SK-N-SH (cell line): ENCODE data around the gene RAB7A. TPM values are rescaled to one million over a fixed set of nuclear protein-coding genes. Genes with fewer than 3 reads are reported as not detected.
A peak's percentile ranks its signal among the peaks of the same experiment; 100 is the strongest.

Source experiments
- CTCF ChIA-PET: fragments of 300-600, 350-600 bp; formaldehyde crosslinking; extraction: SDS; loops from one replicate; lab custom pipeline; 2021; lab: Yijun Ruan, JAX
- POLR2A ChIA-PET: fragments of 350-600 bp; sonication (Branson Sonifier 250); formaldehyde crosslinking; extraction: SDS; loops from one replicate; lab custom pipeline; 2020; ENCODE audit warnings: antibody characterized with exemption, inconsistent platforms; lab: Yijun Ruan, JAX
- DNase-seq: peaks from one replicate; pipeline ENCODE4 v3.0.0; 2012
- H2AFZ ChIP-seq: fragments of 200-600 bp; sonication (generic); 2 replicates; pipeline ENCODE4 v1.8.1; 2016; ENCODE audit warnings: antibody characterized with exemption, mild to moderate bottlenecking, low read depth
- H3F3A ChIP-seq: fragments of 200-600 bp; sonication (generic); replicated peaks from 2 replicates; pipeline ENCODE3; 2016; ENCODE audit warnings: antibody characterized with exemption, mild to moderate bottlenecking; ENCODE audit not compliant: insufficient read depth
- H3K27ac ChIP-seq, 2 experiments: fragments of 200-500 bp in 1 of 2; fragments of 200-600 bp in 1 of 2; sonication (Bioruptor generic) in 1 of 2; sonication (generic), shearing (Covaris generic) in 1 of 2; 2 replicates each; pipeline versions ENCODE4 v1.5.1 to v1.6.1; 2014 to 2016; ENCODE audit warnings: low read depth in 2 of 2, inconsistent platforms in 1 of 2, low read length in 1 of 2, mild to moderate bottlenecking in 1 of 2, mixed read lengths in 1 of 2
- H3K27me3 ChIP-seq: fragments of 200-600 bp; sonication (generic), shearing (Covaris generic); 2 replicates; pipeline ENCODE4 v1.6.1; 2016; ENCODE audit warnings: mixed run types; ENCODE audit not compliant: insufficient read depth
- H3K36me3 ChIP-seq, 2 experiments: fragments of 200-500 bp in 1 of 2; fragments of 200-600 bp in 1 of 2; sonication (Bioruptor generic) in 1 of 2; sonication (generic) in 1 of 2; replicated peaks in 1 of 2; 2 replicates each; pipeline versions ENCODE3 to v1.5.1; 2014 to 2016; ENCODE audit warnings: low read length in 1 of 2, mild to moderate bottlenecking in 1 of 2; ENCODE audit not compliant: insufficient read depth in 2 of 2, control insufficient read depth in 1 of 2
- H3K4me1 ChIP-seq, 2 experiments: fragments of 200-500 bp in 1 of 2; fragments of 200-600 bp in 1 of 2; sonication (Bioruptor generic) in 1 of 2; sonication (generic), shearing (Covaris generic) in 1 of 2; 2 replicates each; pipeline versions ENCODE4 v1.5.1 to v1.6.1; 2014 to 2016; ENCODE audit warnings: low read depth in 1 of 2, low read length in 1 of 2, mixed run types in 1 of 2; ENCODE audit not compliant: insufficient read depth in 2 of 2, control insufficient read depth in 1 of 2
- H3K4me2 ChIP-seq: fragments of 200-600 bp; sonication (generic), shearing (Covaris generic); 2 replicates; pipeline ENCODE4 v1.6.1; 2017; ENCODE audit warnings: mixed run types
- H3K4me3 ChIP-seq, 2 experiments: fragments of 200-500 bp in 1 of 2; fragments of 200-600 bp in 1 of 2; sonication (Bioruptor generic) in 1 of 2; sonication (generic), shearing (Covaris generic) in 1 of 2; 2 replicates each; pipeline versions ENCODE4 v1.5.1 to v1.8.1; 2014 to 2016; ENCODE audit warnings: low read depth in 2 of 2, inconsistent platforms in 1 of 2, low read length in 1 of 2, mild to moderate bottlenecking in 1 of 2, mixed read lengths in 1 of 2, moderate library complexity in 1 of 2
- H3K79me2 ChIP-seq: fragments of 200-600 bp; sonication (generic); 2 replicates; pipeline ENCODE4 v1.8.1; 2017; ENCODE audit warnings: mild to moderate bottlenecking; ENCODE audit not compliant: insufficient read depth
- H3K9ac ChIP-seq: fragments of 200-600 bp; sonication (generic); 2 replicates; pipeline ENCODE4 v1.6.1; 2017; ENCODE audit warnings: mixed run types
- H3K9me2 ChIP-seq: fragments of 200-600 bp; sonication (generic); 2 replicates; pipeline ENCODE4 v1.6.1; 2017; ENCODE audit warnings: mixed run types
- H3K9me3 ChIP-seq: fragments of 200-600 bp; sonication (generic); 2 replicates; pipeline ENCODE4 v1.6.1; 2017; ENCODE audit warnings: mixed run types, mild to moderate bottlenecking, moderate library complexity
- H4K20me1 ChIP-seq: fragments of 200-600 bp; sonication (generic); 2 replicates; pipeline ENCODE4 v1.6.1; 2017; ENCODE audit warnings: mild to moderate bottlenecking, mixed run types; ENCODE audit not compliant: insufficient read depth
- GABPA ChIP-seq: IDR thresholded peaks from 2 replicates; pipeline ENCODE4 v1.4.0; 2012; ENCODE audit warnings: low read depth, mild to moderate bottlenecking
- NRF1 ChIP-seq: IDR thresholded peaks from 2 replicates; pipeline ENCODE4 v1.6.1; 2012; ENCODE audit warnings: low read depth, mild to moderate bottlenecking, low read length
- RAD21 ChIP-seq: IDR thresholded peaks from 2 replicates; pipeline ENCODE4 v1.6.1; 2012; ENCODE audit warnings: mild to moderate bottlenecking, low read length
- RFX5 ChIP-seq: IDR thresholded peaks from 2 replicates; pipeline ENCODE4 v1.6.1; 2012; ENCODE audit warnings: mild to moderate bottlenecking, improper control_type of control experiment, low read length
- SIN3A ChIP-seq: IDR thresholded peaks from 2 replicates; pipeline ENCODE4 v1.6.1; 2012; ENCODE audit warnings: low read depth, mild to moderate bottlenecking, low read length, moderate library complexity, borderline replicate concordance
- SMC3 ChIP-seq: IDR thresholded peaks from 2 replicates; pipeline ENCODE4 v1.6.1; 2012; ENCODE audit warnings: low read depth, low read length, improper control_type of control experiment
- WGBS: methylation state at CpG from one replicate; pipeline ENCODE4 v1.1.6; 2017; ENCODE audit warnings: low lambda C conversion rate; 5-methylcytosine and 5-hydroxymethylcytosine counted together
- polyA plus RNA-seq, 3 experiments: library from polyadenylated mRNA; depleted of rRNA; stranded (reverse); fragments of >200 nt; gene quantifications; 2 replicates each; pipeline ENCODE4 v1.2.3, GENCODE V29; 2012
- TF ChIP-seq, protein P1 (sequence below): fragments of 150-350 bp; IDR thresholded peaks from 2 replicates; pipeline ENCODE4 v1.6.1; 2016; ENCODE audit warnings: mild to moderate bottlenecking, low read depth, low read length
- TF ChIP-seq, protein P2 (sequence below): fragments of 200-600 bp; sonication (generic); IDR thresholded peaks from 2 replicates; pipeline ENCODE4 v1.6.1; 2017; ENCODE audit warnings: antibody characterized with exemption, mild to moderate bottlenecking, moderate library complexity
- TF ChIP-seq, protein P3 (sequence below): IDR thresholded peaks from 2 replicates; pipeline ENCODE4 v1.4.0; 2012; ENCODE audit warnings: low read depth, borderline replicate concordance
- TF ChIP-seq, protein P4 (sequence below): IDR thresholded peaks from 2 replicates; pipeline ENCODE4; 2012

RAB7A gene
- polyA plus RNA-seq, 1 of the 3 experiments (the other 2 are of a cell fraction), result 271 TPM

DNA sequence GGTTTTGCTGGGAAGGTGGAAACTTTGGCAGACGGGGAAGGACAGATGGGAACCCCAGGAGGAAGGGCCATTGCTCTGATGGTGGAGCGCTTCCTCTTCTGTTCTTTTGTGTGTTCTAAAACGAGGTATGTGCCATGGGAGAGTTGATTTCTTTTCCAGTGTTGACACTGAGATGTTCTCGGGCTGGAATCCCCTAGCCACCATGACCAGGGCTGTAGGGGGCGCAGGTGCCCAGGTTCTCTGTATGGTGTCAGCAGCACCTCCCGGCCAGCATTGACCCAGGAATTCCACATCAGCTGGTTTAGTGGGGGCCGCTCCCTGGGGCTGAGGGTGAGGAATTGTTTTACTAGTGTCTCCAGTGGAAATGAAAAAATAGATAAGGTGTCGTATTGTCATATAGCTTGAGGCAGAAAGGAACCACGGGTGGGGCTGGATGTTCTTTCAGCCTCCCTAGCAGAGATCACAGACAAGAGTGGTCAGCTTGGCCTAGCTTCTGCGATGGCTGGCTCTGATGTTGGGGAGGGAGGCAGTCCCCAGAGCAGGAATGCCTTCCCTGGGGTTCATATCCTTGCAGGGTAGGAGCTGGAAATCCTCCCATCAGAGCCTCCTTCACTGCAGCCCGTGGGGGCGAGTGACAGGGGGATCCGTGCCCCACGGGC, 119.3 kb downstream of the RAB7A start:
- peak overlapping the region; percentile 100; the same call in 1 of the 2 replicates for H2AFZ ChIP-seq

DNA sequence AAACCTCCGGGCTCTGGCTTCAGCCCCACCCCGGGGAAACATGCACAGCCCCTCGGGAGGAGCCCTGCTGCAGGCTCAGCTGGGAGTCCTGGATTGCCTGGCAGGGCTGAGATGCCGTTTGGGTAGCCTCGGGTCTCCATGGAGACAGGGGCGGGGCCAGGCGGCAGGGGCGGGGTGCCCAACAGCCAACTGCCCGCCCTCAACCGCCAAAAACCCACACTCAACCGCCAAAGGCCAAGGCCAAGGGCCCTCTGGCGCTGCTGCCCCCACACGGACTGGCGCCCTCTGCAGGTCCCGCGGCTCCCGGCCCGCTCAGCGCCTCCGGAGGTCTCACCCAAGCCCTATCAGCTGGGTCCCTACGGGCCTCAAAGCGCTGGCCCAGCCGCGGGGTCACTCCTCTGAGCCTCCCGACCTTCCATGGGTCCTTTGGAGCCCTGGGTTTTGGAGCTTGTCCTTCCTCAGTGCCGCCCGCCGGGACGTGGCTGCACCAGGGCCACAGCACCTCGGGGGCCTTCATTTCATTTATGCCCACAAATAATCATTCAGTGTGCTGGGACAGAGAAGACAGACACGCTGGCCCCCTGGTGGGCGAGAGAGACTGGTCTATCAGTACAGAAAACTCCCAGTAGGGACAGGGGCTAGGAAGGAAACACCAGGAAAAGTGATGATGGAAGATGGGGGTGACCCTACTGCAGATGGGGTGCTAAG, 119.9 kb downstream of the RAB7A start:
- Histone ChIP-seq H4K20me1 (no peaks in the 10 kb centered on the region), H3K27me3 (no peaks in the 10 kb centered on the region), H3K9me3 (no peaks in the 10 kb centered on the region), H2AFZ (peak overlapping the region; percentile 100; the same call in 1 of the 2 replicates), H3K4me1 (peaks cover 5 to 30% of the 10 kb centered on the region in 2 experiments; a peak in 1 of 4 replicates), H3K9ac (peak overlapping the region; percentile 42; the same call in 1 of the 2 replicates), H3K79me2 (no peaks in the 10 kb centered on the region), H3K9me2 (no peaks in the 10 kb centered on the region), H3F3A (no peaks in the 10 kb centered on the region), H3K4me2 (peak overlapping the region; percentile 61), H3K27ac (peak overlapping the region in 1 of 2 experiments; percentile 53; a peak in 2 of 4 replicates), H3K36me3 (no peaks in the 10 kb centered on the region), H3K4me3 (peak overlapping the region; percentile 52 to 58)
- CTCF ChIA-PET, result interaction anchor here (0.6 to 4.9 kb wide), 41 partner anchors 7 to 237 kb away, joined by 3 to 50 read pairs (median 4); partner anchors contain the start of gene ACAD9
- POLR2A ChIA-PET, result no interaction called here
- WGBS, result 2% methylated on average over 16 of the region's 32 CpGs
- DNase-seq, result peak; percentile 94
- TF ChIP-seq RFX5 (no peak), RAD21 (peak; percentile 61), NRF1 (no peak), SIN3A (0 out of 2 replicates have a peak, but pooled peaks have one; percentile 20), SMC3 (peak; percentile 53), GABPA (no peak)
- TF ChIP-seq, protein P1, sequence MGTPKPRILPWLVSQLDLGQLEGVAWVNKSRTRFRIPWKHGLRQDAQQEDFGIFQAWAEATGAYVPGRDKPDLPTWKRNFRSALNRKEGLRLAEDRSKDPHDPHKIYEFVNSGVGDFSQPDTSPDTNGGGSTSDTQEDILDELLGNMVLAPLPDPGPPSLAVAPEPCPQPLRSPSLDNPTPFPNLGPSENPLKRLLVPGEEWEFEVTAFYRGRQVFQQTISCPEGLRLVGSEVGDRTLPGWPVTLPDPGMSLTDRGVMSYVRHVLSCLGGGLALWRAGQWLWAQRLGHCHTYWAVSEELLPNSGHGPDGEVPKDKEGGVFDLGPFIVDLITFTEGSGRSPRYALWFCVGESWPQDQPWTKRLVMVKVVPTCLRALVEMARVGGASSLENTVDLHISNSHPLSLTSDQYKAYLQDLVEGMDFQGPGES, result no peak
- TF ChIP-seq, protein P2, sequence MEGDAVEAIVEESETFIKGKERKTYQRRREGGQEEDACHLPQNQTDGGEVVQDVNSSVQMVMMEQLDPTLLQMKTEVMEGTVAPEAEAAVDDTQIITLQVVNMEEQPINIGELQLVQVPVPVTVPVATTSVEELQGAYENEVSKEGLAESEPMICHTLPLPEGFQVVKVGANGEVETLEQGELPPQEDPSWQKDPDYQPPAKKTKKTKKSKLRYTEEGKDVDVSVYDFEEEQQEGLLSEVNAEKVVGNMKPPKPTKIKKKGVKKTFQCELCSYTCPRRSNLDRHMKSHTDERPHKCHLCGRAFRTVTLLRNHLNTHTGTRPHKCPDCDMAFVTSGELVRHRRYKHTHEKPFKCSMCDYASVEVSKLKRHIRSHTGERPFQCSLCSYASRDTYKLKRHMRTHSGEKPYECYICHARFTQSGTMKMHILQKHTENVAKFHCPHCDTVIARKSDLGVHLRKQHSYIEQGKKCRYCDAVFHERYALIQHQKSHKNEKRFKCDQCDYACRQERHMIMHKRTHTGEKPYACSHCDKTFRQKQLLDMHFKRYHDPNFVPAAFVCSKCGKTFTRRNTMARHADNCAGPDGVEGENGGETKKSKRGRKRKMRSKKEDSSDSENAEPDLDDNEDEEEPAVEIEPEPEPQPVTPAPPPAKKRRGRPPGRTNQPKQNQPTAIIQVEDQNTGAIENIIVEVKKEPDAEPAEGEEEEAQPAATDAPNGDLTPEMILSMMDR, result peak; percentile 67
- TF ChIP-seq, protein P3, sequence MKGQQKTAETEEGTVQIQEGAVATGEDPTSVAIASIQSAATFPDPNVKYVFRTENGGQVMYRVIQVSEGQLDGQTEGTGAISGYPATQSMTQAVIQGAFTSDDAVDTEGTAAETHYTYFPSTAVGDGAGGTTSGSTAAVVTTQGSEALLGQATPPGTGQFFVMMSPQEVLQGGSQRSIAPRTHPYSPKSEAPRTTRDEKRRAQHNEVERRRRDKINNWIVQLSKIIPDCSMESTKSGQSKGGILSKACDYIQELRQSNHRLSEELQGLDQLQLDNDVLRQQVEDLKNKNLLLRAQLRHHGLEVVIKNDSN, result no peak

More for the DNA sequence above, 119.3 kb downstream of the RAB7A start:
- Histone ChIP-seq H3K4me1 (peaks cover 5 to 26% of the 10 kb centered on the region in 2 experiments; a peak in 1 of 4 replicates), H3K4me3 (peak overlapping the region; percentile 52 to 58; a peak in 3 of 4 replicates), H3K9me3 (no peaks in the 10 kb centered on the region), H3K36me3 (no peaks in the 10 kb centered on the region), H3K9me2 (no peaks in the 10 kb centered on the region), H3K9ac (peak overlapping the region; percentile 36; the same call in 1 of the 2 replicates), H3K27me3 (no peaks in the 10 kb centered on the region), H3K4me2 (peak overlapping the region; percentile 61), H3F3A (no peaks in the 10 kb centered on the region), H4K20me1 (no peaks in the 10 kb centered on the region), H3K79me2 (no peaks in the 10 kb centered on the region), H3K27ac (peak overlapping the region in 1 of 2 experiments; percentile 53; a peak in 1 of 4 replicates)
- CTCF ChIA-PET, result interaction anchor here (0.6 to 4.9 kb wide), 39 partner anchors 8 to 236 kb away, joined by 3 to 50 read pairs (median 4); partner anchors contain the start of gene ACAD9
- DNase-seq, result peak; percentile 68
- peak; percentile 41 for TF ChIP-seq RAD21
- TF ChIP-seq, protein P2, result peak; percentile 29; the same call in 1 of the 2 replicates
- TF ChIP-seq, protein P4, sequence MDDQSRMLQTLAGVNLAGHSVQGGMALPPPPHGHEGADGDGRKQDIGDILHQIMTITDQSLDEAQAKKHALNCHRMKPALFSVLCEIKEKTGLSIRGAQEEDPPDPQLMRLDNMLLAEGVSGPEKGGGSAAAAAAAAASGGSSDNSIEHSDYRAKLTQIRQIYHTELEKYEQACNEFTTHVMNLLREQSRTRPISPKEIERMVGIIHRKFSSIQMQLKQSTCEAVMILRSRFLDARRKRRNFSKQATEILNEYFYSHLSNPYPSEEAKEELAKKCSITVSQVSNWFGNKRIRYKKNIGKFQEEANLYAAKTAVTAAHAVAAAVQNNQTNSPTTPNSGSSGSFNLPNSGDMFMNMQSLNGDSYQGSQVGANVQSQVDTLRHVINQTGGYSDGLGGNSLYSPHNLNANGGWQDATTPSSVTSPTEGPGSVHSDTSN, result no peak
- POLR2A ChIA-PET, result no interaction called here
- WGBS, result 41% methylated on average over 12 of the region's 14 CpGs
